H1 (cell line): ENCODE results near the gene NHLRC2. TPM values are rescaled to one million over a fixed set of nuclear protein-coding genes. Genes with fewer than 3 reads are reported as not detected.

Experiments
- BRCA1 ChIP-seq: IDR thresholded peaks from 2 replicates; pipeline ENCODE4 v1.6.1; 2012; ENCODE audit warnings: low read depth, low read length, improper control_type of control experiment
- CBX5 ChIP-seq: fragments of 300-800, 300-1000 bp; sonication (generic); IDR thresholded peaks from 2 replicates; pipeline ENCODE4 v1.7.1; 2016; ENCODE audit warnings: antibody characterized with exemption, low read length, low read depth
- GTF2F1 ChIP-seq: IDR thresholded peaks from 2 replicates; pipeline ENCODE4 v1.6.1; 2012; ENCODE audit warnings: low read depth, low read length, improper control_type of control experiment, borderline replicate concordance
- HDAC2 ChIP-seq, 2 experiments: fragments of 300-600 bp in 1 of 2; sonication (generic) in 1 of 2; IDR thresholded peaks; 2 replicates each; pipeline ENCODE4 v1.6.1; 2011 to 2012; ENCODE audit warnings: low read depth in 2 of 2, low read length in 2 of 2, mild to moderate bottlenecking in 2 of 2, moderate library complexity in 2 of 2, borderline replicate concordance in 1 of 2, inconsistent platforms in 1 of 2
- HDAC6 ChIP-seq: IDR thresholded peaks from one replicate; pipeline ENCODE4 v1.7.1; 2012; ENCODE audit warnings: low read depth, mild to moderate bottlenecking, inconsistent platforms, low read length, moderate library complexity
- PHF8 ChIP-seq: fragments of 200-600 bp; sonication (generic); conservative IDR thresholded peaks from 2 replicates; pipeline ENCODE4 v1.7.1; 2012; ENCODE audit warnings: low read depth, mild to moderate bottlenecking, inconsistent platforms, low read length, moderate library complexity
- polyA plus RNA-seq, 7 experiments: library from polyadenylated mRNA; depleted of rRNA in 3 of 7; stranded (reverse) in 5 of 7; unstranded in 2 of 7; fragments of >200 nt in 5 of 7; fragments of 200-250 nt in 2 of 7; gene quantifications; 1 replicate in 5 of 7; 2 replicates in 1 of 7; 4 replicates in 1 of 7; pipeline versions ENCODE4 v1.2.1 to v1.2.3, GENCODE V29; 2011 to 2013; ENCODE audit warnings: missing spikeins in 2 of 7, mixed read lengths in 2 of 7
- total RNA-seq: library from RNA; stranded (reverse); fragmentation: NEBNext Ultra II Directional; extraction: Animal tissue kit (Norgen Biotek cat#: 25700); gene quantifications from 2 replicates; pipeline ENCODE4 v1.2.1, GENCODE V29; 2021
- TF ChIP-seq, protein P1 (sequence below): IDR thresholded peaks from 2 replicates; pipeline ENCODE4 v1.6.1; 2012; ENCODE audit warnings: inconsistent platforms

Gene NHLRC2
- total and polyA plus RNA-seq, 2 of the 8 experiments (the other 6 are each of a cell fraction or from before 2014, with no cell fraction given): 4.9 to 25.6 TPM

DNA sequence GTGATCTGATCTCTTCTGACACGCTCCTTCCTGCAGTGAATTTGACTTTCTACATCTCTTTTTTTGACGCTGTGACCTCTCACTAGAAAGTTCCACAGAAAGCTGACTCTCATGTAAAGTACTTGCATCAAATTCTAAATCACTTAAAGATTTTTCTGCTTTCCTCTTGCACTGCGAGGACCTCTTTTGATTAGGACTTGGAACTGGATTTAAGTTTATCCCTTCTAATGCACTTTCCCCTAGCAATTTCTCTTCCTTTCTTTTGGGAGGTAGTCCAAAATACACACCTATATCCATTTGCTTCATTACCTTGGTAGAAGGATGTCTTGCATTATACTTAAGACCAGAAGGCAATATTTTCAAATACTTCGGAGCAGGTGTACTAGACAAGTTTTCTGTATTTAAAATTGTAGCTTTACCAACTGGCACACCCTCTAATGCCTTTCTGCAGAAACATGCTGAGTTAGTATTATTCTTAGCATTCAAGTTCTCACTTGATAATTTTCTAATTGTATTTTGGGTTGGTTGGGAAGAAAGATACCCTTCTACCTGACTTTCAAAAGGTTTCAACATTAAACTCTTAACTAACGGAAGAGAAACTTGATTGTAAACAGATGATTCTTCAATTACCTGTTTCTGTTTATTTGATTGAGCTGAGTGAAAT lies 5.2 kb upstream of the NHLRC2 start (continued):
- TF ChIP-seq, protein P1, sequence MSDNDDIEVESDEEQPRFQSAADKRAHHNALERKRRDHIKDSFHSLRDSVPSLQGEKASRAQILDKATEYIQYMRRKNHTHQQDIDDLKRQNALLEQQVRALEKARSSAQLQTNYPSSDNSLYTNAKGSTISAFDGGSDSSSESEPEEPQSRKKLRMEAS: no peak
- TF ChIP-seq HDAC6 (no peak), PHF8 (no peak), HDAC2 (IDR thresholded peaks at IDR 0.05; ENCODE audit: borderline replicate concordance in 1 of 2, low read depth in 2 of 2, low read length in 2 of 2) (no peak), GTF2F1 (no peak), BRCA1 (no peak), CBX5 (no peak)
